Ovary (tissue), 9 donors: ENCODE measurements around the gene CSAD. TPM values are rescaled to one million over a fixed set of nuclear protein-coding genes. Genes with fewer than 3 reads are reported as not detected.

ENCODE experiments used
- DNase-seq, 5 donors: peaks; one replicate each; pipeline ENCODE4 v3.0.0-alpha.2; 2019 to 2020
- H3K27ac ChIP-seq, 2 donors: fragments of 200-600 bp; one replicate each; pipeline versions ENCODE4 v1.5.1 to v1.8.0; 2019 to 2022
- H3K27me3 ChIP-seq: fragments of 200-600 bp; one replicate; pipeline ENCODE4 v1.8.0; 2022
- H3K36me3 ChIP-seq: fragments of 200-600 bp; sonication (generic); one replicate; pipeline ENCODE4 v1.5.1; 2019
- H3K4me1 ChIP-seq: one replicate; pipeline ENCODE4 v1.8.1; 2013; ENCODE audit warnings: mild to moderate bottlenecking, moderate library complexity; ENCODE audit not compliant: insufficient read depth
- H3K4me3 ChIP-seq: fragments of 200-600 bp; sonication (generic); one replicate; pipeline ENCODE4 v1.5.1; 2017
- H3K9me3 ChIP-seq, 2 donors: fragments of 200-600 bp in 1 of 2; sonication (generic) in 1 of 2; one replicate each; pipeline versions ENCODE4 v1.5.1 to v1.8.1; 2013 to 2019; ENCODE audit warnings: mild to moderate bottlenecking in 1 of 2, moderate library complexity in 1 of 2
- EP300 ChIP-seq: sonication (generic); formaldehyde crosslinking; IDR thresholded peaks from one replicate; pipeline ENCODE4 v1.6.1; 2017; ENCODE audit warnings: antibody characterized with exemption
- POLR2A ChIP-seq: fragments of 450-650 bp; IDR thresholded peaks from one replicate; pipeline ENCODE4 v1.6.1; 2017; ENCODE audit warnings: antibody characterized with exemption, mild to moderate bottlenecking, moderate library complexity
- WGBS, 3 donors: extraction: QIAGEN DNeasy Blood & Tissue Kit in 1 of 3; methylation state at CpG; one replicate each; pipeline versions ENCODE4 v1.1.5 to v1.1.7; 2013 to 2017; 5-methylcytosine and 5-hydroxymethylcytosine counted together
- intact Hi-C, 4 donors: fragments of 100-400 bp; cut with DNase I; formaldehyde crosslinking; loops; one replicate each; pipeline versions ENCODE4 v1.11.0 to v1.15.1; 2022 to 2023
- polyA plus RNA-seq, 2 donors: library from polyadenylated mRNA; stranded (reverse); fragments of 200-250 nt in 1 of 2; fragments of 350-450 nt in 1 of 2; fragmentation: Illumina TruSeq in 1 of 2; extraction: RNeasy Lipid Tissue Mini Kit (QIAGEN cat#74804) in 1 of 2; gene quantifications; one replicate each; pipeline ENCODE4 v1.2.3, GENCODE V29; 2013 to 2014
- total RNA-seq, 7 donors: library from RNA; depleted of rRNA in 2 of 7; stranded (reverse); fragments of >200 nt in 2 of 7; fragmentation: NEBNext Ultra II Directional in 3 of 7; extraction: Animal tissue kit (Norgen Biotek cat#: 25700) in 3 of 7; gene quantifications; one replicate each; pipeline versions ENCODE4 v1.1.0 to v1.2.4, GENCODE V29; 2016 to 2023
- TF ChIP-seq, protein P1 (sequence below), 3 donors: fragments of 450-650 bp in 2 of 3; fragments of 200-600 bp in 1 of 3; IDR thresholded peaks; one replicate each; pipeline versions ENCODE4 v1.5.1 to v1.8.0; 2016 to 2022; ENCODE audit warnings: antibody characterized with exemption in 3 of 3, mild to moderate bottlenecking in 1 of 3
- donor health status: DM: no; HTN: no; CAD: no; lungs with moderate emphysema.
- donor health status: DM: no; HTN: no; CAD: no.
- donor health status: Bipolar disorder and iron deficiency.
- donor health status: DM: yes; HTN: yes; CAD: no.
- donor health status: DM: no; HTN: no; CAD: no.
- donor health status: DM: yes; HTN: yes; CAD: no.

CSAD gene
- total and polyA plus RNA-seq, 9 donors, result 19.8 to 36.0 (median 28.0) TPM

DNA sequence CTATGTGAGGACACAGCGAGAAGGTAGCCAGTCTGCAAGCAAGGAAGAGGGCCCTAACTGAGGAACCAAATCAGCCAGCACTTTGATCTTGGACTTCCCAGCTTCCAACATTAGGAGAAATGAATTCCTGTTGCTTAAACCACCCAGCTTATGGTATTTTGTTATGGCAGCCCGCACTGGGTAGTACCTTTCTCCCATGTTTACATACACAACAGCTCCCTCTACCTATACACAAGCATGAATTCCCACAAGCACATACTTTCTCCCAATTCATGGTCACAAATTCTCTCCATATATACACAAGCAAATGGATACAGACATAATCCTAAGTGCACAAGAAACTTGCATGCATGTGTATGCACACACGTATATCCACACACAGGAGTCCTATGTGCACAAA lies 19.0 kb upstream of the CSAD start:
- Histone ChIP-seq H3K27me3 (no peaks in the 10 kb centered on the region), H3K36me3 (no peaks in the 10 kb centered on the region), H3K27ac (no peak overlapping the region), H3K4me1 (peaks cover 9% of the 10 kb centered on the region), H3K4me3 (no peak overlapping the region), H3K9me3 (no peaks in the 10 kb centered on the region)
- 90 to 92% (median 91%) methylated on average over 3 of the region's 3 CpGs for WGBS, 3 donors
- intact Hi-C loops, result loop anchor here (5.0 kb wide), 3 partner anchors 37 to 132 kb away; no protein-coding TSS in a partner anchor
- TF ChIP-seq, protein P1, sequence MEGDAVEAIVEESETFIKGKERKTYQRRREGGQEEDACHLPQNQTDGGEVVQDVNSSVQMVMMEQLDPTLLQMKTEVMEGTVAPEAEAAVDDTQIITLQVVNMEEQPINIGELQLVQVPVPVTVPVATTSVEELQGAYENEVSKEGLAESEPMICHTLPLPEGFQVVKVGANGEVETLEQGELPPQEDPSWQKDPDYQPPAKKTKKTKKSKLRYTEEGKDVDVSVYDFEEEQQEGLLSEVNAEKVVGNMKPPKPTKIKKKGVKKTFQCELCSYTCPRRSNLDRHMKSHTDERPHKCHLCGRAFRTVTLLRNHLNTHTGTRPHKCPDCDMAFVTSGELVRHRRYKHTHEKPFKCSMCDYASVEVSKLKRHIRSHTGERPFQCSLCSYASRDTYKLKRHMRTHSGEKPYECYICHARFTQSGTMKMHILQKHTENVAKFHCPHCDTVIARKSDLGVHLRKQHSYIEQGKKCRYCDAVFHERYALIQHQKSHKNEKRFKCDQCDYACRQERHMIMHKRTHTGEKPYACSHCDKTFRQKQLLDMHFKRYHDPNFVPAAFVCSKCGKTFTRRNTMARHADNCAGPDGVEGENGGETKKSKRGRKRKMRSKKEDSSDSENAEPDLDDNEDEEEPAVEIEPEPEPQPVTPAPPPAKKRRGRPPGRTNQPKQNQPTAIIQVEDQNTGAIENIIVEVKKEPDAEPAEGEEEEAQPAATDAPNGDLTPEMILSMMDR (IDR thresholded peaks at IDR 0.05), result no peak
- no peak for TF ChIP-seq POLR2A
- no peak for TF ChIP-seq EP300
- no peak for DNase-seq

DNA sequence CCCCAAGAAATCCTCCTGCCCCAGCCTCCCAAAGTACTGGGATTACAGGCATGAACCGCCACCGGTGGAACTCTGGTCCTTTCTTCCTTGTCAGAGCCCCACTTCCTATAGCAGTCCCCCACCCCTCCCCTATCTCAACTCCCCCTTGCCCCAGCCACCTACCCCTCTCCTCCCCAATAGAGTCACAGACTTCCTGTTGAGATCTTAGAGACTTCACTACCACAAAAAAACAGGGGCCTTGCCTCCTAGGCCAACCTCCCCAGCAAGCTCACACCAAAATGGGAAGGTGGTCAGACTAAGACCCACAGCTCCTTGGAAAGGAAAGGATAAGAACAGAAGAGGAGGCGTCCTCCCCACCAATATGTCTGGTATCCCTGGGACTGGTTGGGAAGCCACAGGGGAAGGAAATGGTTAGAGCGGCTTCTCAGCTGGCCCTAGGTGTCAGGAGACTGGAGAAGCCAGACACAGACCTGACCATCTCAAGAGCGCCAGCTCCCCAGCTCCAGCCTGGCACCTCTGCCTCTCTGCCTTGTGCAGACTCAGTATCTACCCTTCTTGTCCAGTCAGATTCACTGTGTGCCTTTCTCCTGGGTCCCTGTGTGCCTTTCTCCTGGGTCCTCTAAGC lies 17.9 kb upstream of the CSAD start:
- WGBS, 3 donors, result 92 to 94% (median 93%) methylated on average over 5 of the region's 5 CpGs
- H3K27me3 ChIP-seq, result no peaks in the 10 kb centered on the region
- H3K36me3 ChIP-seq, result no peaks in the 10 kb centered on the region
- H3K9me3 ChIP-seq, result no peaks in the 10 kb centered on the region
- no peak for DNase-seq
- intact Hi-C loops, result loop anchor here (5.0 kb wide), 3 partner anchors 36 to 131 kb away; no protein-coding TSS in a partner anchor
- H3K27ac ChIP-seq, result no peak overlapping the region
- no peak overlapping the region for H3K4me3 ChIP-seq
- H3K4me1 ChIP-seq, result peaks cover 9% of the 10 kb centered on the region
- TF ChIP-seq POLR2A, result no peak
- no peak for TF ChIP-seq EP300
- TF ChIP-seq, protein P1 (IDR thresholded peaks at IDR 0.05), result no peak

DNA sequence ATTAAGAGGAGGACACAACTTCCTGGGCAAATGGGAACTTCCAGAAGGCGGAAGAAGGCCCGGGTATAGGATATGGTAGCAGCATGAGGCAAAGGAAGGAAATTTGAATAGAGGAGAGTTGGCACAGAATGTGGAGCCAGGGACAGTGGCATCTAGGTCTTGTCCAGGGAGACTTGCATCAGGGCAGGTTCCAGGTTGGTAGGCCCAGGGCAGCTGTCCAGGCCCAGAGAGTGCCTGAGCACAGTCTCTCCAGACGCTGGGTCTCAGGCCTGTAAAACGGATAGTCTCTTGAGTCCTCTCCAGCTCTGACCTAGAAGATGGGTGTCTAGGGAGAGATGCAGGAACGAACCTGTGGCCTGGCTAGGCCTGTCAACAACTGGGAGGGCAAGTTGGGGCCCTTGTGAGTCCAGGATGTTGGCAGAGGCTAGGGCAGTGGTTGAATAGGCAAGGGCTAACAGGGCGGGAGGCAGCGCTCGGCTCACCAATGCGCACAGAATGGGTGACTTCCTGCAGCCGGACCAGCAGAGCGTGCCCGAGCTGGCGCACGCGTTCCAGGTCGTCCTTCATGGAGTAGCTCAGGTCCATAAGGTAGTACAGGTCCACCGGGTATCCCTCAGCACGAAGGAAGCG lies 16.4 kb upstream of the CSAD start:
- no peak overlapping the region for H3K4me3 ChIP-seq
- H3K27me3 ChIP-seq, result no peaks in the 10 kb centered on the region
- H3K4me1 ChIP-seq, result peaks cover 9% of the 10 kb centered on the region
- intact Hi-C loops, result loop anchor here (5.0 kb wide), 3 partner anchors 35 to 130 kb away; no protein-coding TSS in a partner anchor
- no peak for DNase-seq
- H3K9me3 ChIP-seq, result no peaks in the 10 kb centered on the region
- no peak for TF ChIP-seq EP300
- no peak for TF ChIP-seq POLR2A
- TF ChIP-seq, protein P1 (IDR thresholded peaks at IDR 0.05), result no peak
- no peaks in the 10 kb centered on the region for H3K36me3 ChIP-seq
- no peak overlapping the region for H3K27ac ChIP-seq
- whole genome bisulfite sequencing, 3 donors, result 62 to 77% (median 66%) methylated on average over 17 to 19 of the region's 19 CpGs

DNA sequence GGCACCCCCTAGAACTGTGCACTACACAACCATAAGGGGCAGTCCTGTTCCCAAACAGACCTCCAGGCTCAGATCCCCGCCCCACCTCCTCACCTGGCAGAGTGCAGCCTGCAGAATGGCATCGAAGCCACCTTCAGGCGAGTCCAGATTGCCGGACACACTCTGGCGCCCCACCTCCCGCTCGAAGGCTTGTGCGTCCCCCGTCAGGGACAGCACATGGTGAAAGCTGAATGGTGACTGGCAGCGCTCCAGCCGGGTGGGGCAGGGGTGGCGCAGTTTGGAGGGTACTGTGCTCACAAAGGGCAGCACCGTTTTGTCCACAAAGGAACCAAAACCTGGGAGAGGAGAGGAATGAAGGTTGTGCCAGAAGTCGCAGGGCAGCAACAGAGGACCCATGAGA lies 15.8 kb upstream of the CSAD start:
- Histone ChIP-seq H3K27me3 (no peaks in the 10 kb centered on the region), H3K4me3 (no peak overlapping the region), H3K4me1 (peaks cover 9% of the 10 kb centered on the region), H3K9me3 (no peaks in the 10 kb centered on the region), H3K36me3 (no peaks in the 10 kb centered on the region), H3K27ac (no peak overlapping the region)
- DNase-seq, result no peak
- TF ChIP-seq POLR2A, result no peak
- TF ChIP-seq, protein P1 (IDR thresholded peaks at IDR 0.05), result no peak
- WGBS, 3 donors, result 80 to 83% (median 80%) methylated on average over 14 of the region's 14 CpGs
- intact Hi-C loops, result loop anchor here (5.0 kb wide), 3 partner anchors 34 to 129 kb away; no protein-coding TSS in a partner anchor
